K562 (cell line): ENCODE results near the gene ARHGDIB. TPM values are rescaled to one million over a fixed set of nuclear protein-coding genes. Genes with fewer than 3 reads are reported as not detected.
A peak's percentile ranks its signal among the peaks of the same experiment; 100 is the strongest.

Source experiments
- FOXA3 ChIP-seq, 2 experiments: fragments of 450-650 bp in 1 of 2; sonication (generic) in 1 of 2; formaldehyde crosslinking; IDR thresholded peaks in 1 of 2; conservative IDR thresholded peaks in 1 of 2; 2 replicates each; pipeline versions ENCODE4 v1.4.0 to v1.8.0; 2020 to 2022; ENCODE audit warnings: mild to moderate bottlenecking in 2 of 2, missing genetic modification reagents in 1 of 2
- FOXJ2 ChIP-seq: fragments of 200-800 bp; sonication (Bioruptor generic); IDR thresholded peaks from 2 replicates; pipeline ENCODE4 v1.6.1; 2016; ENCODE audit warnings: missing genetic modification characterization, missing compliant biosample characterization
- GABPA ChIP-seq: fragments of 200-800 bp; sonication (Bioruptor generic); conservative IDR thresholded peaks from 2 replicates; pipeline ENCODE4 v1.6.1; 2016; ENCODE audit warnings: low read depth, missing genetic modification characterization, missing compliant biosample characterization
- polyA plus RNA-seq, 8 experiments: library from polyadenylated mRNA; depleted of rRNA in 4 of 8; stranded (reverse) in 5 of 8; unstranded in 3 of 8; fragments of >200 nt; fragmentation: Nextera tagmentation in 2 of 8; fragmentation: Illumina TruSeq in 1 of 8; extraction: Ambion mirVana in 2 of 8; extraction: Trizol in 1 of 8; gene quantifications; 2 replicates each; pipeline versions ENCODE4 v1.2.1 to v1.2.3, GENCODE V29; 2011 to 2014; ENCODE audit warnings: inconsistent platforms in 1 of 8, missing spikeins in 1 of 8
- total RNA-seq, 7 experiments: library from RNA; depleted of rRNA in 6 of 7; stranded (reverse); fragments of >200 nt in 6 of 7; fragmentation: Illumina TruSeq in 2 of 7; extraction: Trizol in 2 of 7; gene quantifications; 2 replicates each; pipeline versions ENCODE4 v1.2.1 to v1.2.3, GENCODE V29; 2011 to 2021; ENCODE audit warnings: low replicate concordance in 1 of 7
- TF ChIP-seq, protein P1 (sequence below), 2 experiments: fragments of 450-650 bp in 1 of 2; sonication (generic) in 1 of 2; formaldehyde crosslinking in 1 of 2; IDR thresholded peaks; 2 replicates each; pipeline versions ENCODE4 v1.7.1 to v1.9.0; 2016 to 2022; ENCODE audit warnings: inconsistent platforms in 1 of 2, mild to moderate bottlenecking in 1 of 2, missing genetic modification reagents in 1 of 2

The ARHGDIB gene
- total and polyA plus RNA-seq, 9 of the 15 experiments (the other 6 are each of a cell fraction or from before 2014, with no cell fraction given), result 9.5 to 204 (median 116) TPM

DNA sequence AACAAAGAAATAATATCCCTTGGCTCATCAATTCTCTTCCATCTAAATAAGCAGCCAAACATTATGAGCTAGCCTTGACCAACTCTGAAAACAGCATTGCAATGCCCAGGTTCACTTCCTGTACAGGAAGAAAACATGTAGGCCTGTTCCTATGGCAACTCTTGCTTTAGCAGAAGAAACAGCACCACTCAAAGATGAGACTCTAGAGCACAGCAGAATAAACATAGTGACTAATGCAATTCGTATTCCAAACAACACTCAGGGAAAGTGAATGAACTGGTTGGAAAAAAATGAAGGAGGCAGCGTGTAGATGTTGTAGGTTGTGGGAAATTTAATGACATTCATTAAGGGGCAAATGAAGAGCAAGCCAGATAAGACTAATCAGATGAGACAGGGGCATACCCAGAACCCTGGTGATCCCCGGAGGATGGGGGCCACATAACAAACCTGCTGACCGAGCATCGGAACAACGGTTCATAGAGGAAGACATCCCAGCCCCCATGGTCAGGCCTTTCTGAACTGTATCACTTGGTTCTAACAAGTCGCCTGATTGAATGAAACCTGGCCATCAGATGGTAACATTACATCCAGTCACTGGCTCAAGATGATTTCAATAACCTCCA, 9.0 kb downstream of the ARHGDIB start (continued):
- TF ChIP-seq, protein P1, sequence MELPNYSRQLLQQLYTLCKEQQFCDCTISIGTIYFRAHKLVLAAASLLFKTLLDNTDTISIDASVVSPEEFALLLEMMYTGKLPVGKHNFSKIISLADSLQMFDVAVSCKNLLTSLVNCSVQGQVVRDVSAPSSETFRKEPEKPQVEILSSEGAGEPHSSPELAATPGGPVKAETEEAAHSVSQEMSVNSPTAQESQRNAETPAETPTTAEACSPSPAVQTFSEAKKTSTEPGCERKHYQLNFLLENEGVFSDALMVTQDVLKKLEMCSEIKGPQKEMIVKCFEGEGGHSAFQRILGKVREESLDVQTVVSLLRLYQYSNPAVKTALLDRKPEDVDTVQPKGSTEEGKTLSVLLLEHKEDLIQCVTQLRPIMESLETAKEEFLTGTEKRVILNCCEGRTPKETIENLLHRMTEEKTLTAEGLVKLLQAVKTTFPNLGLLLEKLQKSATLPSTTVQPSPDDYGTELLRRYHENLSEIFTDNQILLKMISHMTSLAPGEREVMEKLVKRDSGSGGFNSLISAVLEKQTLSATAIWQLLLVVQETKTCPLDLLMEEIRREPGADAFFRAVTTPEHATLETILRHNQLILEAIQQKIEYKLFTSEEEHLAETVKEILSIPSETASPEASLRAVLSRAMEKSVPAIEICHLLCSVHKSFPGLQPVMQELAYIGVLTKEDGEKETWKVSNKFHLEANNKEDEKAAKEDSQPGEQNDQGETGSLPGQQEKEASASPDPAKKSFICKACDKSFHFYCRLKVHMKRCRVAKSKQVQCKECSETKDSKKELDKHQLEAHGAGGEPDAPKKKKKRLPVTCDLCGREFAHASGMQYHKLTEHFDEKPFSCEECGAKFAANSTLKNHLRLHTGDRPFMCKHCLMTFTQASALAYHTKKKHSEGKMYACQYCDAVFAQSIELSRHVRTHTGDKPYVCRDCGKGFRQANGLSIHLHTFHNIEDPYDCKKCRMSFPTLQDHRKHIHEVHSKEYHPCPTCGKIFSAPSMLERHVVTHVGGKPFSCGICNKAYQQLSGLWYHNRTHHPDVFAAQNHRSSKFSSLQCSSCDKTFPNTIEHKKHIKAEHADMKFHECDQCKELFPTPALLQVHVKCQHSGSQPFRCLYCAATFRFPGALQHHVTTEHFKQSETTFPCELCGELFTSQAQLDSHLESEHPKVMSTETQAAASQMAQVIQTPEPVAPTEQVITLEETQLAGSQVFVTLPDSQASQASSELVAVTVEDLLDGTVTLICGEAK (IDR thresholded peaks at IDR 0.05), result no peak
- TF ChIP-seq, protein P1 (CRISPR knock-in tag; IDR thresholded peaks at IDR 0.05), result no peak
- TF ChIP-seq FOXA3 (CRISPR knock-in tag; conservative IDR thresholded peaks at IDR 0.05 in 1 of 2, IDR thresholded peaks at IDR 0.05 in 1 of 2) (peak; percentile 19 to 92; a peak in 2 of 4 replicates), GABPA (tag) (peak; percentile 30; the same call in 1 of the 2 replicates), FOXJ2 (tag) (peak; percentile 85)
